Astrocyte of the cerebellum (primary cell): ENCODE results near the gene CSTF3.
A peak's percentile ranks its signal among the peaks of the same experiment; 100 is the strongest.
"Not testable (repeated sequence)": the region's sequence is repeated elsewhere in the genome, so short reads cannot be mapped to it uniquely, and the experiment has no call there.

Source experiments
- DNase-seq: peaks from one replicate; pipeline ENCODE4 v3.0.0-alpha.2; 2011; ENCODE audit warnings: low read depth
- H3K4me3 ChIP-seq: 2 replicates; pipeline ENCODE4 v1.5.1; 2011; ENCODE audit warnings: mild to moderate bottlenecking, low read depth, low read length, moderate library complexity
- in situ Hi-C: cut with HindIII; loops from 2 replicates; pipeline ENCODE4 v1.10.0; 2017; ENCODE audit warnings: low sequenced_read_pairs
- TF ChIP-seq, protein P1 (sequence below): IDR thresholded peaks from 2 replicates; pipeline ENCODE4 v1.5.1; 2012; ENCODE audit warnings: low read length, low read depth, moderate library complexity, mild to moderate bottlenecking; ENCODE audit errors: missing control alignments

CSTF3 gene

DNA sequence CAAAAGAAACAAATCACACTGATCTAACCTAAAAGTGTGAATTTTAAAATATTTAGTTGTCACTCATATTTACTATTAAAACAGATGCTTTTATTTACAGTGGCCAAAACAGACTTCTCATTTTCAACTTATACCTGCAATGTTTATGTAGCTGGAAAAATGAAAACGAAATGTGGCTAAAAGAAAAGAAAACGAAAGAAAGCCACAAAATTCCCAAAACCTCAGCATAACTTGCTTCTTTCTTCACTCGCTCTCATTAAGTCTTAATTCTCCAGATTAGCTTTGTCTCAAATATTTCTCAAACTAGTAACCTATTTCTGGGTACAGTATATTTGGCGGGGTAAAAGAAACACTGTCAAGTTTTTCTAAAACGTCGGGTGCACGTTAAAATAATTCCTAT lies 693 bp downstream of the CSTF3 start:
- TF ChIP-seq, protein P1, sequence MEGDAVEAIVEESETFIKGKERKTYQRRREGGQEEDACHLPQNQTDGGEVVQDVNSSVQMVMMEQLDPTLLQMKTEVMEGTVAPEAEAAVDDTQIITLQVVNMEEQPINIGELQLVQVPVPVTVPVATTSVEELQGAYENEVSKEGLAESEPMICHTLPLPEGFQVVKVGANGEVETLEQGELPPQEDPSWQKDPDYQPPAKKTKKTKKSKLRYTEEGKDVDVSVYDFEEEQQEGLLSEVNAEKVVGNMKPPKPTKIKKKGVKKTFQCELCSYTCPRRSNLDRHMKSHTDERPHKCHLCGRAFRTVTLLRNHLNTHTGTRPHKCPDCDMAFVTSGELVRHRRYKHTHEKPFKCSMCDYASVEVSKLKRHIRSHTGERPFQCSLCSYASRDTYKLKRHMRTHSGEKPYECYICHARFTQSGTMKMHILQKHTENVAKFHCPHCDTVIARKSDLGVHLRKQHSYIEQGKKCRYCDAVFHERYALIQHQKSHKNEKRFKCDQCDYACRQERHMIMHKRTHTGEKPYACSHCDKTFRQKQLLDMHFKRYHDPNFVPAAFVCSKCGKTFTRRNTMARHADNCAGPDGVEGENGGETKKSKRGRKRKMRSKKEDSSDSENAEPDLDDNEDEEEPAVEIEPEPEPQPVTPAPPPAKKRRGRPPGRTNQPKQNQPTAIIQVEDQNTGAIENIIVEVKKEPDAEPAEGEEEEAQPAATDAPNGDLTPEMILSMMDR: no peak
- H3K4me3 ChIP-seq: peak overlapping the region; percentile 90
- DNase-seq: no peak
- in situ Hi-C loops: no loop called here

DNA sequence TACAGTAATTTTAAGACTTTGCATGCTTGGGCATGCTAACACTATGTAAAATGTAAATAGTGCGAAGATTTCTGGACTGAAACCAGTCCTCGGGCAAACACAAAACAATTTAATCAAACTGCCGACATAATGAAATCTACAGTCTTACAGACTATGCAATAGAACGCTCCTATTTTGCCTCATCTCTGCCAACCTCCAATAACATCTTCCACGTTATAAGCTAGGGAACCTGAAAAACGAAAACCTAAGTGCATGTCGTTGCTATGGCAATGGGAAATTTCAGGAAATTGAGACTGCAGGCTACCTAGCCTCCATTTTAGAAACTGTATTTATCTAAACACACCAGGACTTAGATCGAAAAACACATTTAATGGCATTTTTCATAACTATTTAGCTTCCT lies 1.1 kb downstream of the CSTF3 start:
- TF ChIP-seq, protein P1: no peak
- H3K4me3 ChIP-seq: peak overlapping the region; percentile 90
- in situ Hi-C loops: no loop called here
- DNase-seq: no peak

DNA sequence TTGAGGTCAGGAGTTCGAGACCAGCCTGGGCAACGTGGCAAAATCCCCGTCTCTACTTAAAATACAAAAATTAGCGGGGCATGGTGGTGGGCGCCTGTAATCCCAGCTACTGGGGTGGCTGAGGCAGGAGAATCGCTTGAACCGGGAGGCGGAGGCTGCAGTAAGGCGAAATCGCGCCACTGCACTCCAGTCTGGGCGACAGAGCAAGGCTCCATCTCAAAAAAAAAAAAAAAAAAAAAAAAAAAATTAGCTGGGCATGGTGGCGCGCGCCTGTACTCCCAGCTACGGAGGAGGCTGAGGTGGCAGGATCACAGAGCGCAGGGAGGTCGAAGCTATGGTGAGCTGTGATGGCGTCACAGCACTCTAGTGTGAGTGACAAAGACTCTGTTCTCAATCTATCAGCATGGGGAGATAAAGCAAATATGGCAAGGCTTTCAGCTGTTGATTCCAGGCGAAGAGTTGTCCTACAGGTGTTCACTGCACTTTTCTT lies 1.9 kb downstream of the CSTF3 start:
- in situ Hi-C loops, DNase-seq: not testable (repeated sequence)
- peak overlapping the region; percentile 90 for H3K4me3 ChIP-seq

DNA sequence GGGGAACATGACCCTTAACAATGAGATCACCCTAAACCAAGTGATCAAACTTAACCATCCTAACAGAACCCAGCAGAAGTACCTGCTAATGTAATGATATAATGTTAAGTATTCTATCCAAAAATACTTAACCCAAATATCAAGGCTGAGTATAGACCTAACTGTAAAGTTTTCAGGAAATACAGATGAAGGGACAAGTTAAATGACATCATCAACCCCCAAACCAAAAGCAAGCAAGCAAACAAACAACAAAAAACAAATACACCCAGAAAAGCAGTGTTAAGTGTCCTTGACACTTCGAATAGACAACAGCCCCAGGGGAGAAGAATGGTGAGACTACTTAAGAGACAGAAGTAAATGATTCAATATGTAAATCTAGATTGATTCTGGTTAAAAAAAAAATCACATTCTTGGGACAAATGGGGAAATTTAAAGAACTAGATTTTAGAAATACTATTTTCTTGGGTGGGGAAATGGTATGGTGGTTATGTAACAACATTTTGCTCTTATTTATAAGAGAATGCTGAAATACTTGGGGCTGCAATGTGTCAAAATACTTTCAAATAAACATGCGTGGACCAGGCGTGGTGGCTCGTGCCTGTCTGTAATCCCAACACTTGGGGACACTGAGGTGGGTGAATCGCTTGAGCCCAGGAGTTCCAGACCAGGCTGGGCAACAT lies 2.5 kb downstream of the CSTF3 start:
- DNase-seq: no peak
- TF ChIP-seq, protein P1: no peak
- no peak overlapping the region for H3K4me3 ChIP-seq
- in situ Hi-C loops: no loop called here

DNA sequence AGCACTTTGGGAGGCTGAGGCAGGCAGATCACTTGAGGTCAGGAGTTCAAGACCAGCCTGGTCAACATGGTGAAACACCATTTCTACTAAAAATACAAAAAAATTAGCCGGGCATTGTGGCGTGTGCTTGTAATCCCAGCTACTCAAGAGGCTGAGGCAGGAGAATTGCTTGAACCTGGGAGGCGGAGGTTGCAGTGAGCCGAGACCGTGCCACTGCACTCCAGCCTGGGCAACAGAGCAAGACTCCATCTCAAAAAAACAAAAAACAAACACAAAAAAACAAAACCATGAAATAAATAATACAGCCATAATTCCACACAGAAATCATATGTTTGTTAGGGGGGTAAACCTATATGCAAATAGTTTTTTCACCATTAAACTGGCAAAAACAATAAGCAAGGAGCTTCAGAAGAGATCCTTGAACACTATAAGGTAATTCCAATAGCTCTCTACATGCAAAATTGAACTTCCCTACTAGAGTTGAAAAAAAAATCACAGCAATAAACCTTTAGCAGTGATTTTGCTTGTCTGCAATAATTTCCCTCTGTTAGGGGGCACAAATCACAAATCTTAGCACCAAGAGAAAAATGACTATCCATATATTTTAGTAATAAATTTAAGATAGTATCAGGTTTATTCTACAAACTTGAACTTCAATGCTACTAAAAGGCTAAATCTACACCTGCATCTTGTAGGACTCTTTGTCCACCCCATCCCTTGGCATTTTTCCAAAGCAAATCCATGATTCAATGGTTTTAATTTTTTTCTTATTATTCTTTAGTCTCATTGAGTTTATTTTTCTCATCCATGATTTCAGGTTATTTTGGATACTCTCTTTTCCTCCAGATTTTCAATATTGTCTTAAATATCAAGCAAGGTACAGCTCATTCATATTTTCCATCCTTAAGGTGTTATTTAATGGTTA lies 3.9 kb downstream of the CSTF3 start:
- no peak for DNase-seq
- no peak overlapping the region for H3K4me3 ChIP-seq
- in situ Hi-C loops: no loop called here
- TF ChIP-seq, protein P1: no peak

DNA sequence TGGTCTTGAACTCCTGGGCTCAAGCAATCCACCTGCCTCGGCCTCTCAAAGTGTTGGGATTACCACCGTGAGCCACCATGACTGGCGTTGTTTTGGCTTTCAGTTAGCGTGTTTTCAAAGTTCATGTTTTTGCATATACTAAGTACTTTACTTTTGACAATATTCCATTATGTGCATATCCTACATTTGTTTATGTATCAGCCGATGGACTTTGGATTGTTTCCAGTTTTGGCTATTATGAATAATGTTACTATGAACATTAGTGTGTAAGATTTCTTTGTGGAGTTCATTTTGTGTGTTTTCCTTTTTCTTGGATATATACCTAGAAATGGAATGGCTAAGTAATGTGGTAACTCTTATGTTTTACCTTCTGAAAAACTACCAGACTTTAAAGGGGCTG lies 9.9 kb downstream of the CSTF3 start:
- TF ChIP-seq, protein P1: no peak
- no peak overlapping the region for H3K4me3 ChIP-seq
- DNase-seq: no peak
- in situ Hi-C loops: no loop called here

GRCh38 chr11:33147559-33147958 lies 13.7 kb downstream of the CSTF3 start:
- no peak for DNase-seq
- in situ Hi-C loops: no loop called here
- TF ChIP-seq, protein P1: no peak

More at GRCh38 chr11:33147559-33147958, 13.7 kb downstream of the CSTF3 start:
- H3K4me3 ChIP-seq: no peak overlapping the region
